DOHH2 (cell line): Measurements from ENCODE around the gene DLGAP1.

Source experiments
- CTCF ChIP-seq: fragments of 200-600 bp; sonication (generic); IDR thresholded peaks from one replicate; pipeline ENCODE4 v1.5.1; 2014; ENCODE audit warnings: antibody characterized with exemption, mild to moderate bottlenecking, low read depth, low read length; ENCODE audit not compliant: poor library complexity, severe bottlenecking
- EZH2phosphoT487 ChIP-seq: fragments of 200-600 bp; sonication (generic); IDR thresholded peaks from 2 replicates; pipeline ENCODE4 v1.6.1; 2017; ENCODE audit warnings: borderline replicate concordance, mild to moderate bottlenecking, antibody characterized with exemption, low read length, moderate library complexity, mixed read lengths

- TF ChIP-seq EZH2phosphoT487, result no peak
- no peak for TF ChIP-seq CTCF
Measured at GRCh38 chr18:4125627-4126230, 329.4 kb downstream of the DLGAP1 start.
